CD4-positive, alpha-beta T cell treated with Interleukin-21 for 1 hour (primary cell): Measurements from ENCODE around the gene PRPF38B.

Experiments used
- DNase-seq: peaks from one replicate; pipeline ENCODE4 v3.0.0-alpha.2; 2020

The PRPF38B gene

DNA sequence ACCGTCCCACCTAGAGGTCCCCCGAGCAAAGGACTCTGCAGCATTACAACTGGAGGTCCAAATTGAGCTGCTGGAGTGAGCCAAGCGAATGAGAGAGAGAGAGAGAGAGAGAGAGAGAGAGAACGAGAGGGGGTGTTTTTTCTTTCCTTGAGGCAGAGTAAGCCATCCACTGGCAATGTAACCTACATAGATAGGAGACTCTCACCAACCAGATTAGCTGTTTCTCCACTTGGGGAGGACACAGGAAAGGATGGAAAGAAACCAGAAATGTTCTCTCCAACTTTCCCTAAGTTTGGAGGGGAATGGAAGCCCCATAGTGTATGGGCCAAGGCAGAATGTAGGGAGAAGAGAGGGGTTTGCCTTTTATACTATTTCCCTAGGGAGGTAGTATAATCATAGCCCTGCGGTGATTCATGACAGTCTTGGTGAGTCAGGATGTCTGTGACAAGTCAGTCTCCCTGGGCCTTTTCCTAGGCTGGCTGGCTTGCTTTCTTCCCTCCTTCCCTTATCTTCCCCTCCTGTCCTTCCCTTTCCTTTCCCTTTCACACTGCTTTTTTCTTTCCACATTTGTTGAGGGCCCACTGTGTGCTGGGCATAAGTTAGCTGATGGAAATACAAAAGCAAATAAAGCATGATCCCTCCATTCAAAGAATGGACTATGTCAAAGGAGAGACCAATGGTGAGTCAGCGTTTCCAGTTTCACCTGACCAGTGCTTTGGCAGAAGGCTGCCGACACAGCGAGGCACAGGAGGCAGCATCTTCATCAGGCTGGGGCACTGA is 27.7 kb downstream of the PRPF38B start:
- DNase-seq, result no peak

DNA sequence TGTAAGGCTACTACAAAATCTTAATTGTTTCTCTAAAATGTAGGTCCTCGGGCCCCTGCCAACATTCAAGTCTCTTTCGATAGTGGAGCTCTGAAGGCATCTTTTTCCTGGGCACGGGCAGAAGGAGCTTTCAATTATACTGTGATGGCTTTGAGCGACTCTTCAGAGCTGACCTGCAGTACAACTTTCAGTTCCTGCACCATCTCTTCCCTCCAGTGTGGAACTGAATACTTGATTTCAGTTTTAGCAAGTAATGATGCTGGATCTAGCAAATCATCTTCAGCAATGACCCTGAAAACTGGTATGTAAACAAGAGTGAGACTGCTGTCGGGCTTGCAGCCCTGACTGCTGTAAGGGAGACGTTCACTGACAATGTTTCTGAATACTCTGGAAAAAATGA is 30.2 kb downstream of the PRPF38B start:
- no peak for DNase-seq

DNA sequence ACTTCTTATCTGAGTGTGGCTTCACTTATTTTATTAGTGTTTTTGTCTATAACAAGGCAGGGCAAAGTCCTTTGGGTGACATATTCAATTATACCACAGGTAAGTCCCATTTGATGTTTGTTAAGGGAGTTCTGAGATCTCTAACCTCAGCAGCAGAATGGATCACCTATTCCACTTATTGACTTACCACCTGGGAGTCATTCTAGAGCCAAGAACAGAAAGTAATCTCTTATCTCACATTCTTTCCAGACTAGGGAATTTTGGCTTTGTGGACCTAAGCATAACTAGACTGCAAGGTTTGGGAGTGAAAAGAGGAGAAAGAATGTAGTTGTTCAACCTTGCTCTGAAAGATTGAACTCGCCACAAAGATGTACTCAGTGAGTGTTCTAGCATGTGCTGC is 33.8 kb downstream of the PRPF38B start:
- no peak for DNase-seq

DNA sequence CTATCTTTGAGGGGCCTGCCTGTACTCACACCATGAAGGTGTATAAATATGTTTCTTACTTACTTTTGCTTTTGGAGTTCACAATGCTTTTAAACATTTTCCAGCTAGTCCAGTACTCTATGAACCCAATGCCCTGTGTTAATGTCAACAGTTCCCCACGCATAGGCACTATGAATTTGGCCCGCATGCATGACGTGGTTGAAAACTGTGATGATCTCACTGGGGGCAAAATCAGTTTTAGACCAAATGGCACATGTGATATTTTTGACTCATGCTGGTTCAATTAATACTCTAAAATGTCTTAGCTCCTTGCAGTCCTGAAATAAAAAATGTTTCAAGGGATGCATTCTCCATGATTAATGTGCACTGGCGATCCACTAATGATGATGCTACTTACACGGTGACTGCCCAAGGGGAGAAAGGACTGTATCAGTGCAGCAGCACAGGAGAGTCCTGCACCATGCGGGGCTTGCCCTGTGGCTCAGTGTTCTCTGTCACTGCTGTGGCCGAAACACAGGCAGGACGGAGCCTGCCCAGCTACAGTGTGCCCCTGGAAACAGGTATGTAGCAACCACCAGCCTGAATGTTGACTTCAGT is 36.3 kb downstream of the PRPF38B start:
- no peak for DNase-seq

DNA sequence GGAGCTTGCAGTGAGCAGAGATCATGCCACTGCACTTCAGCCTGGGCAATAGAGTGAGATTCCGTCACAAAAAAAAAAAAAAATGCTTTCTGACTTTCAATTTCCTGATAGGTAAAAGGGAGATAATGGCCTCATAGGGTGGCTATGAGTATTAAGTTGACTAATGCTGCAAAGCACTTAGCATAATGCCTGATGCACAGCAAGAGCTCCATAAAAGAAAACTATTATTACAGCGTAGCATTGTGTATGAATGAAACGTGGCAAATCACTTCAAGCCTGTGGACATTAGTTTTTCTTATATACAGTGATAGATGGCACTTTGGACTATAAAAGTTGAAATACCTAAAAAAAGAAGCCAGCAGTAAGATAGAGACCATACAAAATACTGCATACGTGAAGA is 37.4 kb downstream of the PRPF38B start:
- DNase-seq, result no peak

DNA sequence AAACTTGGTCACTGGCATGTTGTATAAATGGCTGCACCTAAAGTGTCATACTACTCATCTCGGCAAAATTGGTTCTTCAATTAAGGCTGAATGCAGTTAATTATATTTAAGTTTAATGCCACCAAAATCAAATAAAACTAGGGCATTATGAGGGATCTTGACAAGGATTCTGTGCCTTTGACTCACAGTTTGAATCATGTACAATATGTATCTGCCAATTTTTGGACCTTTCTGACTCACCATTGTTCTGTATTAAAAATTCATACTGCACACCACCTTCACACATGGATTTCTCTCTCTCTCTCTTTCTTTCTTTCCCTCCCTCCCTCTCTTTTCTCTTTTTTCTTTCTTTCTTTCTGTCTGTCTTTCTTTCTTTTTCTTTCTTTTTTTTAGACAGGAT is 40.3 kb downstream of the PRPF38B start:
- DNase-seq, result no peak

DNA sequence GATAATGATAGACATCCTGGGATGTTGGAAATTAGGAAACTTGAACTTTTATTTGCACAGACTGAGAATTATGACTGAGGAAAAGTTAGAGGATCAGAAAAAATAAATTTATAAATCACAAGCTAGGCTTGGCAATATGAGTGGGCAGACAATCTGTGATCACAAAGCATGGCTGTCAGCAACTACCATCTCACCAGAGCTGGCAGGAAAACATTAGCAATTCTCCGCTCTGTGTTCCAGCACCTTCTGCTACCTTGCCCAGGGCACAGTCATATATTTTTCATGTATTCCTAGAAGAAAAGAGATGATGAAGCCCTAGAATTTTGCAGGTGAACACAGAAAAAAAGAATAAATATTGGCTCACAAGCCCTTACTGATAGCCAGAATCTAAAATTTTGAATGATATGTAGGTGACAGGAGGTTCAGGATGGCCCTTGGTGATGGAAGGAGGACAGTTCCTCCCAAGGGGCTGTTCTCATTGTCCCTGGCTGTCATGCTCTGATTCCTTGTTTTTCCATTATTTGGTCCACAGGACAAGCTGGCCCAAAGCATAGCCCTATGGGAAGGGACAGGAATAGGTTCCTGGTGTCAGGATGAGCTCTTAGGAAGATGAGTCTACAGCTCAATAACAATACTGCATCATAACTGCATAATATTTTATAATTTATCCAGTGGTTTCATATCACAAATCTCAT is 42.2 kb downstream of the PRPF38B start:
- no peak for DNase-seq

DNA sequence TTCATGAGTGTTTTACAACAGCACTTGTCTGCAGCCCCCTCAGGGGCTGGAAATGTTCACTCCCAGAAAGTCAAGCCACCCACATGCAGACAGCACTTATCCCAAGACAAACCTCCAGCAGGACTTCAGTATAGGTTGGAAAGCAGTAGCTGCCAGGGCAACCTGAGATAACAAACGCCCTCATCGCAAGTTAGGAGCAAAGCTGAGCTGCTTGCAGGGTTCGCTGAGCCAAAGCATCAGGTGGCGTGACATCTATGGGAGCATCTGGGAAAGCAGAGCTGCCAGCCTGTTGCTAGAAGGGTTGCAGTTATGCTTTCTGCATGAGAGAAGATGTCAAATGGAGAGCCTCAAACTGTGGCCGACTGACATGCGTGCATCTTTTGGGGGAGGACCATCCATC is 50.1 kb downstream of the PRPF38B start:
- DNase-seq, result no peak

DNA sequence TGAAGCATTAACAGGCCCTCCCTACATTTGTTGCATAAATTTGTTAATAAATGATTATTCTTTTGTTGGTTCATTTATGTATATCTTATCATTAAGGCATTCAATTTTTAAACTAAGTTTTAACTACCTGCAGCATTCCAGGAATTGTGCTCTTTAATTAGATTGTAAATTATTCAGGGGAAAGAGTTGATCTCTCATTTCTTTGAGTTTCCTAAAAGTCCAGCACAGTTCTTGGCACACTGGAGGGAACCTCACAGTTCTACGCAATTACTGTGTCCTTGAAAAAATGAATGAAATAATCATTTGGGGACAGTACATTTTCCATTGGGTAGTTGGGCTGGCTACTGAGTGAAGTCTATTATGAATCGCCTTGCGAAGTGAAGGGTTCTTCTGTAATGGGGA is 53.9 kb downstream of the PRPF38B start:
- DNase-seq, result no peak

DNA sequence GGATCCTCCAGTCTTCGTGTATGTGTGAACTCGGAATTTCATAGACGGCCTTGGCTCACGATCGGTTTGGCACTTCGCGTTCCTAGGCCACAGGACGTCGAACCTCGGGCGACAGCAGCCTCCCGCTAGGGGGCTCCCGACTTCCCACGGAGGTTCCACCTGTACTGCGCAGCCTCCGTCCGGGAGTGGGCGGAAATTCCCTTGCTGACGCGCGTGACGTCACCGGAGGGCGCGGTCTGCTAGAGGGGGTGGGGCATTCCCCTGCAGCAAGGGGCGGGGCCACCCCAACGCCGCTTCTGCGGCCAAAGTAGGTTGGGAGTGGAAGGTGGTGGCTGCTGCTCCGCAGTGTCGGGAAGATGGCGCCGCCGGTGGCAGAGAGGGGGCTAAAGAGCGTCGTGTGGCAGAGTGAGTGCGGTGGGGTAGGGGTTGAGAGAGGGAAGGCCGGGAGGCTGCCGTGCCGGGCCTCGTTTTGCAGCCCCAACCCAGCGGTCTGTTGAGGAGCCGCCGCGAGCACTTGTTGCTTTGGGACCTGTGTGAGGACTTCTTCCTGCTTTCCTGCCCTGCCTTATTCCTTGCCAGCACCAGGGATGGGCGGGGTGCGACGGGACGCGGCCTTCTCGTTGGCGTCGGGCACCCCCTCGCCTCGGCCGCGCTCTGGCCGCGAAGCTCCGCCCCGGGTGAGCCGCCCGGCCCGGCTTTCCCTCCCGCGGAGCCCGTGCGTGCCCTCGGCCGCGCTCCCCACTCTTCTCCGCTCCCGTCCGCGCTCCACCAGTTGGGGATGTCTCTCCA is 54.5 kb downstream of the PRPF38B start, which contains the start of gene STXBP3:
TSS of gene STXBP3 (plus strand) at position 293 of the 789 bp plus-strand sequence. CDS start at position 357, 64 bp downstream.
- DNase-seq, result peak; percentile 99

DNA sequence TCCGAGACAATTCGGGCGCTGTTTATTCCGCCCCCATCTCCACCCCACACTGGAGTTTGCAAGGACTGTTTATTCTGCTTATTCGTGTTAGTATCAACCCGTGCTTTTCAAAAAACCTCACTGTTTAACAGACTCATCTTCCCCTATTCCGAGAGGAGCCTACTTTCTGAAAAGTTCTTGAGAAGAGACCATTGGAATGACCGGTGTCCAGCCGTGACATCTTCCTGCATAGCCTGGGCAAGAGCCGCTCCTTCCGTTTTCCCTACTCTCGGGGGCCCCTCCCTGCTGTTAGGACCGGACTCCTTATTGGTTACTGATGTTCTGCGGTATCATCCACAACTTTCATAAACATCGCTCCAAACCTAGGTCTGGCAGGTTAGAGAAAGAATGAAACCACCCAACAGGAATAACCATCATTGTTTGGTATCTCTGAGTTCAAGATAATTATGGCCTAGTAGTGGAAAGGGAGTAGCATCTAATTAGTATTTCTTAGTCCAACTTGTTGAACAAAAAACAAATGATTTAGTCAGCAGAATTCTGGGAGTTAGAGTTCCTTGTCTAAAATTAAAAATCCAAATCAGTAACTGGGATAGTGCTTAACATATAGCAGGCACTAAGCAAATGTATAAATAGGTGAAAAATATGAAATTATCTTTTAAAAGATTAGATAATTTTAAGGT is 55.2 kb downstream of the PRPF38B start:
- peak; percentile 63 for DNase-seq

DNA sequence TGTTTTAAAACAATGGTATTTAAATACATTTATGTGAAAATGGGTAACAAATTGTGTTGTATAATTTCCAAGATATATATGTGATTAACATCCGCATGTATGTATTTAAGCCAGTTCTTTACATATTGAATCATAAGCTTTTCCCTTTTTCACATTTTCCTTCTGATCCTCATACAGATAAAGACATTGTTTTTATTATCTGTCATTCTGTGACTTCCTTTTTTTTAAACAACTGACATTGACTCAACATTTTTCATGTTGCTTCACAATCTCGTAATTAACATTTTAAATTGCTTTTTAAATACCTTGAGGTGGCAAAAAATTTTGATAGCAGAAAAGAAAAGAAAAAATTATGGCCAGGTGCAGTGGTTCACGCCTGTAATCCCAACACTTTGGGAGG is 55.8 kb downstream of the PRPF38B start:
- DNase-seq, result no peak

DNA sequence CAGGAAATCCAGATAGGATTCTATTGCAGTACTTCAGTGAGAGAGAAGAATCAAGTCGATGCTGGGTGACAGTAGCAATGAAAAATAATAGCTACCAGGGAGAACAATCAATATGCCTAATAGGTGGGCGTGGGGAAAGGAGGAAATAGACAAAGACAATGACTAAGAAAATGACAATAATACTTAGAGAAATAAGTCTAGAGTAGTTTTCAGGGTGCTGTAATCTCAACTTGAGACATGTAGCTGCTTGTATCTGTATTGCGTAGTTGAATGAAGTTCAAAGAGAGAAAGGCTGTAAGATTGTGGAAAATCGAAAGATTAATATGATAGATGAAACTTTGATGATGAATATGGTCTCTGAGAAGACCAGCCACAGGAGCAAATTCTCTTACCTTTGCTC is 57.0 kb downstream of the PRPF38B start:
- no peak for DNase-seq

DNA sequence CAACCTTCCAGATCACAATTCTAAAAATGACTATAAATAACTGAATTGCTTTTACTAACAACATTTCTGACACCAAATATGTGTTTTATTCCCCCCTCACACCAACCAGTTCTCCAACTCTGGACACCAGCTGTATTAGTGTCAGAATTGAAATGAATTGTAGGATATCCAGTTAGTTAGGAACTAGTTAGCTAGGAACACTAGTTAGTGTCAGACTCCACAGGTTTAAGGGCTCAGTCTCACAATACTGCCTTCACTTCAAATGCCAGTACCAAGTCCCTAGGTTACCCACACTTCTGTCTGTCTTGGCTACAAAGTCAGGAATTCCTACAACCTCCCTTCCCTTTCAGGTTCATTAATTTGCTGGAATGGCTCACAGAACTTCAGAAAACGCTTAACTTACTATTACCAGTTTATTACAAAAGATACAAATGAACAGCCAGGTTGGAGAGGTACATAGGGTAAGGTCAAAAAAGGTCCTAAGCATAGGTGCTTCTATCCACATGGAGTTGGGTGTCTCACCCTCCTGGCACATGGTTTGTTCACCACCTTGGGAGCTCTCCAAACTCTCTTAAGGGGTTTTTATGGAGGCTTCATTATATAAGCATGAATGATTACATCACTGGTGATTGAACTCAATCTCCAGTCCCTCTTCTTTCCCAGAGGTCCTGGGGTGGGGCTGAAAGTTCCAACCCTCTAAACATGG is 58.5 kb downstream of the PRPF38B start:
- no peak for DNase-seq
